RWPE1 (cell line): ENCODE results near the gene LIN7A.

Source experiments
- CTCF ChIA-PET: fragments of 350-600 bp; sonication (Branson Sonifier 250); formaldehyde crosslinking; extraction: SDS; loops from one replicate; lab custom pipeline; 2021; lab: Yijun Ruan, JAX
- POLR2A ChIA-PET: fragments of 400-600 bp; formaldehyde crosslinking; extraction: SDS; loops from one replicate; lab custom pipeline; 2020; ENCODE audit warnings: antibody characterized with exemption; ENCODE audit not compliant: low non-redundant PET; lab: Yijun Ruan, JAX
- DNase-seq: peaks from one replicate; pipeline ENCODE4 v3.0.0; 2012; ENCODE audit warnings: low spot score
- H3K27ac ChIP-seq: fragments of 450-650 bp; 2 replicates; pipeline ENCODE4 v1.5.1; 2017
- TF ChIP-seq, protein P1 (sequence below): fragments of 450-650 bp; conservative IDR thresholded peaks from 2 replicates; pipeline ENCODE4 v1.5.1; 2017; ENCODE audit warnings: low read depth, mild to moderate bottlenecking

The LIN7A gene

DNA sequence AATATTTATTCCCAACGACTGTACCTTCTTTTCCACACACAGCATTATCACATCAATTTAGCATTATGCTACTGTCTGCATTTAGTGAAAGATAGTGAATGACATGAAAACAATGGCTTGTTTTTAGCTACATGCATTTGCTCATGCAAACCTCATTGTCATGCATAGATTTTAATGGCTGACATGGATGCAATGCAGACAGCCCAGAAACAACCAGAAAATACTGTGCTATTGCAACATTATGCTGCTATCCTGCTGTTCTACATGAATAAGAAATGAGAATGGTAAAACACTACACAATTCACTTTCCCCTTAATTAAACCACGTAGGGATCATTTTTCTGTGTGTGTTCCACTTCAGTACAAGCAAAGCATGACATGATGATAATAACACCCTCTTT is 90.8 kb downstream of the LIN7A start:
- TF ChIP-seq, protein P1, sequence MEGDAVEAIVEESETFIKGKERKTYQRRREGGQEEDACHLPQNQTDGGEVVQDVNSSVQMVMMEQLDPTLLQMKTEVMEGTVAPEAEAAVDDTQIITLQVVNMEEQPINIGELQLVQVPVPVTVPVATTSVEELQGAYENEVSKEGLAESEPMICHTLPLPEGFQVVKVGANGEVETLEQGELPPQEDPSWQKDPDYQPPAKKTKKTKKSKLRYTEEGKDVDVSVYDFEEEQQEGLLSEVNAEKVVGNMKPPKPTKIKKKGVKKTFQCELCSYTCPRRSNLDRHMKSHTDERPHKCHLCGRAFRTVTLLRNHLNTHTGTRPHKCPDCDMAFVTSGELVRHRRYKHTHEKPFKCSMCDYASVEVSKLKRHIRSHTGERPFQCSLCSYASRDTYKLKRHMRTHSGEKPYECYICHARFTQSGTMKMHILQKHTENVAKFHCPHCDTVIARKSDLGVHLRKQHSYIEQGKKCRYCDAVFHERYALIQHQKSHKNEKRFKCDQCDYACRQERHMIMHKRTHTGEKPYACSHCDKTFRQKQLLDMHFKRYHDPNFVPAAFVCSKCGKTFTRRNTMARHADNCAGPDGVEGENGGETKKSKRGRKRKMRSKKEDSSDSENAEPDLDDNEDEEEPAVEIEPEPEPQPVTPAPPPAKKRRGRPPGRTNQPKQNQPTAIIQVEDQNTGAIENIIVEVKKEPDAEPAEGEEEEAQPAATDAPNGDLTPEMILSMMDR, result no peak
- CTCF ChIA-PET, result no interaction called here
- DNase-seq, result no peak

DNA sequence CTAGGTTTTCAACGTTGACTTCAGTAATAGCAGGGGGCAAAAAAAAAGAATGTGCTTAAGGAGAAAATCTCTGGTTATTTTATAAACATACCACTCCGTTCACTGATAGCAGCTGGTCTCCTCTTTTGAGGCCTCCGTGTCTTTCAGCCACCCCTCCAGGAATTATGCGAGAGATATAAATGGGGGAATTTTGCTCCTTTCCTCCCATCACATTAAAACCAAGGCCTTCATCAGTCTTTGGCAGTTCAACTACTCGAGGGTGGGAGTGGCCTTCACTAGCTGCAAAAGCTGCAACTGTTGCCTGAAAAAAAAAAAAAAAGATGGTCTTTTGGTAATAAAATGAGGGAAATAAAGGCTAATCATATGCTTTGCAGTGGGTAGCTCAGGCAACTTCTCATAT is 92.1 kb downstream of the LIN7A start:
- DNase-seq, result no peak
- TF ChIP-seq, protein P1, result no peak
- CTCF ChIA-PET, result interaction anchor here (0.6 to 0.7 kb wide), 3 partner anchors 112 to 592 kb away, joined by 3 to 7 read pairs (median 4); no protein-coding TSS in a partner anchor
- H3K27ac ChIP-seq, result no peak overlapping the region
- POLR2A ChIA-PET, result no interaction called here

More for the DNA sequence above, 90.8 kb downstream of the LIN7A start:
- H3K27ac ChIP-seq, result no peak overlapping the region
- POLR2A ChIA-PET, result no interaction called here

DNA sequence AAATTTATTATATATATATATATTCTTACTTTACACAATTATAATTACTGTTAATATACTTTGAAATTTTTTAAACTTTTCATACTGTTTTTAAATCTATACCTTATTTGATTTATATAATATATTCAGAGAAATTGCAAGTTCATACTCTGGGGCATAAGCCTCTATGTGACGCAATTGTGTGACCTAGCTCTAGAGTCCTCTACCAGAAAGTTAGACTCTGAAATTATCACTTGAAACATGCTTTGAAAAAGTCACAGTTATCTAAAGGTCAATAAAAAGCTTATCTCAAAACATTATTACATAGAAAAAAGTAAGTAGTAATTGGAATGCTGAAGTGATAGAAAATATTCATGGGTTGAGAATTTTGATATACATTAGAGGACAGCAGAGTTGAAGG is 93.8 kb downstream of the LIN7A start:
- POLR2A ChIA-PET, result no interaction called here
- H3K27ac ChIP-seq, result no peak overlapping the region
- TF ChIP-seq, protein P1, result no peak
- CTCF ChIA-PET, result no interaction called here
- no peak for DNase-seq

DNA sequence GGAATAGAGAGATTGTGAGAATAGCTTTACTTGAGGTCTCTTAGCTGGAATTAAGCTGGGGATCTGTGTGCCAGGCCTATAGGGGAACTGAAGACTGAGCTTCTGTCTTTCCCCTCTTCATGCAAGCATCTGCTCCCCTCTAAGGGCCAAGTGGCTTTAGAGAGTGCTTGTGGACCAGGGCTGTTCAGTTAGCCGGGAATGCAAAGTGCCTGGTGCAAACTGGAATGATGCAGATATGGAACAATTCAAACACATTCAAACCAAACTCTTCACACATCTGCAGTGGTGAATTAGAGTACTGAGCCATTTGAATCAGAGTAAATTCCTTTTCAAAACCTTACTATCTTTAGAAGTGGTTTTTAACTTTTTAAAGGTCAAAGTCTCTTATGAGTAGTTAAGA is 99.0 kb downstream of the LIN7A start:
- ChIA-PET POLR2A (no interaction called here), CTCF (no interaction called here)
- no peak for DNase-seq

DNA sequence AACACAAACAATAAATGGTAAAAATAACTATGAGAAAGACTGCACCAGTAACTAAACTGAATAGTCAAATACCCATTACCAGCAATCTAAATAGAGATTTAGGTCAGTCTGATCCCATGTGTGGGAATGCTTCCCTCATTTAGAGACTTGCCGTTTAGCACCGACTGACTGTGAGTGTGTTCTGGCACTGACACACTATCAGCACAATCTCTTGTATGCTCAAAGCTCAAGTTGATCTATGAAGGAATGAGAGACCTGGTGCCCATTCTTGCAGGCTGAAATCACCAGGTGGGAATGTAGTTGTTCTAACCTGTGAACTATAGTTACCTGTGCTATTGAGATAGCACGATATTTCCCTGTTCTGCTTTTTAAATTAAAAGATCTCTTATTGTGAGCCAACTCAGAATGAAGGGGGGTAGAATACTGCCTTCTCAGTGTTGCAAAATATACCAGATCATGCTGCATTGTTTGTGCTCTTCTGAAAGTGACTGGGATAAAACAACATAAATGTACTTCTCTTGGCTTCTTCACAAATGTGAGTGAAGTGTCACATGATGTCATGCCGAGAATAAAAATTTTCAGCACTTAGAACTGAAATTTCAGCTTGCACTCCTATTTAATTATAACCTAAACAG is 99.6 kb downstream of the LIN7A start:
- TF ChIP-seq, protein P1, result no peak
- no peak for DNase-seq
- no peak overlapping the region for H3K27ac ChIP-seq
- ChIA-PET CTCF (interaction anchor here (0.5 to 1.1 kb wide), 6 partner anchors 12 to 1349 kb away, joined by 3 to 9 read pairs (median 3); no protein-coding TSS in a partner anchor), POLR2A (no interaction called here)

More for the DNA sequence above, 99.0 kb downstream of the LIN7A start:
- TF ChIP-seq, protein P1, result no peak
- no peak overlapping the region for H3K27ac ChIP-seq

DNA sequence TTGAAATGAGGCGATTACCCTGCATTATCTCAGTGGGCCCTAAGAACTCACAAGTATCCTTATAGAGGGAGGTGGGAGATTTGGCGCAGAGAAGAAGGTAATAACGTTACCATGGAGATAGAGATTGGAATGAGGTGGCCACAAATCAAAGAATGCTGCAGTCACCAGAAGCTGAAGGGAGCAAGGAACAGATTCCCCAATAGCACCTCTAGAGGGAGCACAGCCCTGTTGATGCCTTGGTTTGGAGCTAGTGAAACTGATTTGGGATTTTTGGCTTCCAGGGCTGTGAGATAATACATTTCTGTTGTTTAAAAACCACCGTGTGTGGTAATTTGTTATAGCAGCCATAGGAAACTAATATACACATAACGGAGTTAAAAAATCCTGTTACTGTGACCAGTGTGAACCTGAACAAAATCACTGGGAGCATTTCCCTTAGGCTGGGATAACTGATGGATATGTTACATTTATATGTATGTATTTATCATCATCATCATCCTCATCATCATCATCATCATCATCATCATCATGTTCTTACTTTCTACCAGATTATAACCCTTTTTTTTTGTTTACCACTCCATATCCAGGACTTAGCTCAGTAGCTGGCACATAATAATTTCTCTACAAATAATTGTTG is 100.3 kb downstream of the LIN7A start:
- H3K27ac ChIP-seq, result no peak overlapping the region
- CTCF ChIA-PET, result interaction anchor here (0.5 to 1.1 kb wide), 8 partner anchors 12 to 1349 kb away, joined by 3 to 9 read pairs (median 3); no protein-coding TSS in a partner anchor
- POLR2A ChIA-PET, result no interaction called here
- TF ChIP-seq, protein P1, result peak; percentile 54
- peak; percentile 14 for DNase-seq
